NCI-H446 (cell line): ENCODE results near the gene WNT9A.
"Not testable (repeated sequence)": the region's sequence is repeated elsewhere in the genome, so short reads cannot be mapped to it uniquely, and the experiment has no call there.

Experiments
- DNase-seq, 2 experiments: peaks; one replicate each; lab custom pipeline; 2025; lab: John Stamatoyannopoulos, UW

WNT9A gene

DNA sequence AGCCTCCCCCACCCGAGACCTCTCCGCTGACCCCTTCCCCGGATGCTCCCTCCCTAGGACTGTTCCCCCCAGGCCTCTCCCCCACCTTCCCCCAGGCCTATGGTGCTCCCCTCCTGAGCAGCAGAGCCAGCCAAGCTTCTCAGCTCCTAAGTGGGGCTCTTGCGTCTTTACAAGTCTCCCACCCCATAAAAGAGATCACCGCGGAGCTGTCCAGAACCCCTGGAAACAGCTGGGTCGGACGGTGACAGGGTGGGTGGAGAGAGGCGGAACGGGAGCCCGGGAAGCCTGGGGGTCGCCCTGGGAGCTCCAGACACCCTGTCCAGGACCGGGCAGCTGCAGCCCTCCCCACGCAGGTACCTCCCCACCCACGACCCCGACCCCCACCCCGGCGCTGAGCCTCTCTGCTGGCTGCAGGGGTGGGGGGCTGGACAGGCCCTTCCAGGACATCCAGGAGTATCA lies 61.2 kb downstream of the WNT9A start:
- DNase-seq: no peak

DNA sequence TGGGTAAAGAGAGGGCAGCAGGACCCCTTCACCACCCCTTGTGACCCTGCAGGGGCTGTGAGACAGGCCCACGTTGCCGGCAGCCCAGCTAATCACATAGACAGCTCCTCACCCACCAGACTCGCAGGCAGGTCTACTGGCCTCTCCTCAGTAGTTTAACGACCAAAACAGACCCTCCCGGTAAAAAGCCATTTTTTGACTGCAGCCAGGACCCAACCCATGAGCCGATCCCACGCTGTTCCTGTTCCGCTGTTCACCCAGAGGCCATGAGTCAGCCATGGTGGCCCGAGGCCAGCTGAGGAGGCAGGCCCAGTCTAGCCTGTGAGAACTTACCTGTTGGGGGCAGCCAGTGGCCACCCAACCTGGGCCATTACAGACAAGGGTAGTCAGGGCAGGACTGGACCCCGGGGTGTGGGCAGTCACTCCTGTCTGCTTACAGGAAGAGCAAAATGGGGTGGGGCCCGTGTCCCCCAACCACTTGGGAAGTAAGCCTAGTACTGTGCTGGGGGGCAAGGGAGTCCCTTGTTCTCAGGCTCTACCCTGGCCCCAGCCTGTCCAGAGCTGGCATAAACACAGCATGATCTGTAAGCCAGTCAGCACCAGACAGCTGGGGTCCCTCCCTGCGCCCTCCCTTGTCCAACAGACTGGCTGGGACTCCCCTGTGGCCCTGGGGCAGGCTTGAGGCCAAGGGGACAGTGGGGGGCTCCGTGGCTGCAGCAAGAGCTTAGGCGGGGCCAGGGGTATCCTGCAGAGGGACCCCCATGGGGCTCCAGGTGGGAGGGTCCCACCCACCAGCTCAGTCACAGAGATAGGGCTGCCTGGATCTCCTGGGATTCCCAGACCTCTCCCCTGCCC lies 61.9 kb downstream of the WNT9A start:
- DNase-seq: no peak

DNA sequence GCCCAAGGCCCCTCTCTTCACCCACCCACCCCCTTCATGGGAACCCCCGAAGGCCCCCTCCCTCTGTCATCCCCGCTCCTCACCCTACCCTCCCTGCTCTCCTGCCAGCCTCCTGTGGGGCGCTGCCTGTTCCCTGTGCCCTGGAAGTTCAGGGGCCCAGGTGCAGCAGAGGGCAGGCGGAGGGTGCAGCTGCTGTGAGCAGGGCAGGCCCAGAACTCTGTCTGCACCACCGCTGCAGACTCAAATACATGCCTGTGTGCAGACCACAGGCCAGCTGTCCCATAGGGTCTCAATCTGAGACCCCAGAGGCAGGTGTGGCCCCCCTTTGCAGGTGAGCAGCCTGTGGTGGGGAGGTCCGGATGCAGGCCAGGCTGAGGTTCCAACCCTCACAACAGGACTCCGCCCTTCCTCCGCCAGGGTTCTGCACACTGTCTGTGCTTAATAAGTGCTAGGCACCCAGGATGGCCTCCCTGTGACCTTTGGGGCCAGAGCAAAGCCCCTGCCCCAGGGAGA lies 62.5 kb downstream of the WNT9A start:
- no peak for DNase-seq

DNA sequence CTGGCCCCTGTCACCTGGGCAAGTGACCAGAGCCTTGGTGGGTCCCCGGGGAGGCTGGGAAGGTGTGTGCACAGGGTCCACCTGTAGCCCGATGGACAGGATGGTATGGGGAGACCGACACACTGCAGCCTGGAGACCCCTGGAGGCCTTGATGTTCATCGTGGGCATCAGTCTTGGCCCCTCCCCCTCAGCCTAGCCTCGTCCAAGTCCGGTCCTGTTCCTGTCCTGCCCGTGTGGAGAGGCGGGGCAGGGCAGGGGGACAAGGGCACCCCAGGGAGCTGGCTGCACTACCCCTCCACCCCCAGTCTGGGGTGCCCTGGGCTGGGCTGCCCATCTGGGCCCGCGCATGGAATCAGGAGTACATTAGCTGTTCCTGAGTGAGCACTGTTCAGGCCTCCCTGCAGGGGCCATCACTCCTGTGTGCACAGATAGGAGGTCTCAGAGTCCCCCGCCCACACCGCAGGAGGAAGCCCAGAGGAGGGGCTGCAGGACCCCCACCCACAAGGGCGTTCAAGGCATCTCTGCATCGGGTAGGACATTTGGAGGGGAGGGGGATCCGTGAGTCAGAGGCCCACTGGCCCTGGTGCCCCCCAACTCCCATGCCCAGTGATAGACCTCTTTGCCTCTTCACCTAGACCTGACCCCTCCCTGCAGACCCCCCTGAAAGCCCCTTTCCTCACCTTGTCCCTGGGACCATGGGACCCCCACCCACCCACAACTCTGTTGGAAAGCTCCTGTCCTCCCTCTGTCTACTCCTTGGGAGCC lies 63.2 kb downstream of the WNT9A start:
- DNase-seq: no peak

DNA sequence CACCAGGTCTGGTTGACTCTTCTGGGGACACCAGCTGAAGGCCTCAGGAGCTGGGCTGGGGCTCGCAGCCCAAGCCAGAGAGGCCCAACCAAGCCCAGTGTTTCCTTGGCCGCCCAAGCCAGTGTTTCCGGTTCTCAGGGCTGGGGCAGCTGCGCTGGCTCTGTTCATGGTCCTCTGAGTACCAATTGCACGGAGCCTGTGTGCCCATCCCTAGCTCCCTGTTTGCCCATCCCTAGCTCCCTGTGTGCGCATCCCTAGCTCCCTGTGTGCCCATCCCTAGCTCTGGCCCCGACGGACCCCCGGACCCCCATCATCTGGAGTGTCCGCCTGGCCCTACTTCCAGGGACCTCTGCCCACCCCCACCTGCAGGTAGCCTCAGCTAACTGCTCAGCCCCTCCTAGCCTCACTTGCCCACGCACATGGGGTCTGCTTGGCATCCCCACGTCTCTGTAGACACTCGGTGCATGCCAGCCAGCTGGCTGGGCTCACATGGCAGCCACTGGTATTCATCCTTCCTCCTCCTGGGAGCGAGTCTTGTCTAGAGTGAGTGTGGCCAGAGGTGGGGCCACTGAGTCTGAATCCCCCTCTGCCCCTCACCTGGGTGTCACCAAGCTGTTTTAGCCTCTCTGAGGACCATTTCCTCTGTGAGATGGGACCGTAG lies 64.0 kb downstream of the WNT9A start:
- no peak for DNase-seq

DNA sequence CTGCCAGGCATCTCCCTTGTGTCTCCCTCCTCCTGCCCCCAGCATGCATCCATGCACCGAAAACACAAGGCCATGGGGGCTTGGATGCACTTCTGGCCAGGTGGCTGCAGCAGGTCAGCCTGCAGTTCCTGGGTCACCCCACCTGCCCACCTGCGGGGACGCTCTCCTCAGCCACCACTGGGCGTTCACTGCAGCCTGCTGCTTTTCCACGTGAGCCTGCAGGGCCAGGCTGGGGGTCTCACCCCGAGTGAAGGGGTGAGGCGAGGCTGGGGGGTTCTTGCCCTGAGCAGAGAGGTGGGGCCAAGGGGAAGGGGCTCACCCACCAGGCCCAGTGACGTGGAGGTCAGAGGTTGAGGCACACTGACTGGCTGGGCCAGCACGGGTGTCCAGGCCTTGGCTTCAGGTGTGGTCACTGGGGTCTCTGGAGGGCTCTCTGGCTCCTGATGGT lies 64.6 kb downstream of the WNT9A start:
- no peak for DNase-seq

DNA sequence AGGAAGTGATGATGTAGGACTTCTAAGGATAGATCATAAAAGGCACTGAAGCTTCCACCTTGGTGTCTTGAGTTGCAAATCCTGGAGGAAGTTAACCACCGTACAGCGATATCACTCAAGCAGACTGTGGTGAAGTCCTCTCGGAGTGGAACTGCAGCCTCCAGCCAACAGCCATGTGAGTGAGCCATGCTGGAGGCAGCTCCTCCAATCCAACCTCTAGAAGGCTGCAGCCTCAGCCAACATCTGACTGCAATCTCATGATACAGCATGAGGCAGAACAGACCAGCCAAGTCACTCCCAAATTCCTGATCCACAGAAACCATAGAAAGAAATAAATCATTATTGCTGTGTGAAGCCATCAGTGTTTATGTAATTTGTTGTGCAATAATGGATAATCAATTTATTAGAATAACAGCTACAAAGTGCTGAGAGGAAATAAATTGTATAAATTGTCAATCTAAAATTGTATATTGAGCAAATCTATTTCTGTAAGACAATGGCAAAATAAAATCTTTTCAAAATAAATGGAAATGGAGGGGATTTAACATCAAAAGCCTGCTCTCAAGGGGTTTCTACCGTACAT lies 67.3 kb downstream of the WNT9A start:
- no peak for DNase-seq

DNA sequence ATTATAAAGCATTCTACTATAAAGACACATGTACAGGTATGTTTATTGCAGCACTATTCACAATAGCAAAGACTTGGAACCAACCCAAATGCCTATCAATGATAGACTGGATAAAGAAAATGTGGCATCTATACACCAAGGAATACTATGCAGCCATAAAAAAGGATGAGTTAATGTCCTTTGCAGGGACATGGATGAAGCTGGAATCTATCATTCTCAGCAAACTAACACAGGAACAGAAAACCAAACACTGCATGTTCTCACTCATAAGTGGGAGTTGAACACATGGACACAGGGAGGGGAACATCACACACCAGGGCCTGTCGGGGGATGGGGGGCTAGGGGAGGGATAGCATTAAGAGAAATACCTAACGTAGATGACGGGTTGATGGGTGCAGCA lies 69.9 kb downstream of the WNT9A start:
- not testable (repeated sequence) for DNase-seq

DNA sequence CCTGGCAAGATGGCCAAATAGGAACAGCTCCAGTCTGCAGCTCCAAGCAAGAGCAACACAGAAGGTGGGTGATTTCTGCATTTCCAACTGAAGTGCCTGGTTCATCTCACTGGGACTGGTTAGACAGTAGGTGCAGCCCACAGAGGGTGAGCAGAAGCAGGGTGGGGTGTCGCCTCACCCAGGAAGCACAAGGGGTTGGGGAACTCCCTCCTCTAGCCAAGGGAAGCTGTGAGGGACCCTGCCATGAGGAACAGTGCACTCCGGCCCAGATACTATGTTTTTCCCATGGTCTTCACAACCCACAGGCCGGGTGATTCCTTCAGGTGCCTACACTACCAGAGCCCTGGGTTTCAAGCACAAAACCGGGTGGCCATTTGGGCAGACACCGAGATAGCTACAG lies 75.8 kb downstream of the WNT9A start:
- DNase-seq: not testable (repeated sequence)

DNA sequence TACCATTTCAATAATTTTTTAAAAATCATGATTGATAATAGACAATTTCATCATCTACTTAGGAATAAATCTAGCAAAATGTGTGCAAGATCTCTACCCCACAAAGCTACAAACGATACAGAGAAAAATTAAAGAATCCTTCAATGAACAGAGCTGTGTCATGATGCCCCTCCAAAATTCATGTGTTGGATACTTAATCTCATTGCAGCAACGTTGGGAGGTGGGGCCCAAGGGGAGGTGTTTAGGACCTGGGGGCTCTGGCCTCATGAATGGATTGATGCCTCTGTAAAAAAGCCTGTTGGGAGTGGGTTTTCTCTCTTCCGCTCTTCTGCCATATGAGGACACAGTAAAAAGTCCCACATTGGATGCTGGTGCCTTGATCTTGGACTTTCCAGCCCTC lies 77.4 kb downstream of the WNT9A start:
- DNase-seq: no peak

DNA sequence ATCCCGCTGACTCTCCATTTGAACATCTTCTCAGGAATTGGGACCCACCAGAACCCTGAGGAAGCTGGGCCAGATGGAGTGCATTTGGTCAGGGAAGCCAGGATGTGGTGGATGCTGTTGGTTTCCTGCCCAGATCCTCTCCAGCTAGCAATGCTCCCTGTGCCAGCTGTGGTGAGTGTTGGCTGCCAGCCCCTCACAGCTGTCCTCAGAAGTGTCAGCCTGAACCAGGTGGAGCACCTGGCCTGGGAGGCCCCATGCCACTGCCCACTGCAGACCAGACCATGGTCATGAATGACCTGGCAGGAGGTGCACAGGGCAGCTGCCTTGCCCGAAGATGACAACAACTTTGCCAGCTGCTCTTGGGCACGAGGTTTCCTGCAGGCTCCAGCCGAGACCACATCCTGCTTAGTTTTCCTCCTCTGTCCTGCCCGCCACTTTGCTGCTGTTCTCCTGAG lies 77.9 kb downstream of the WNT9A start:
- no peak for DNase-seq

DNA sequence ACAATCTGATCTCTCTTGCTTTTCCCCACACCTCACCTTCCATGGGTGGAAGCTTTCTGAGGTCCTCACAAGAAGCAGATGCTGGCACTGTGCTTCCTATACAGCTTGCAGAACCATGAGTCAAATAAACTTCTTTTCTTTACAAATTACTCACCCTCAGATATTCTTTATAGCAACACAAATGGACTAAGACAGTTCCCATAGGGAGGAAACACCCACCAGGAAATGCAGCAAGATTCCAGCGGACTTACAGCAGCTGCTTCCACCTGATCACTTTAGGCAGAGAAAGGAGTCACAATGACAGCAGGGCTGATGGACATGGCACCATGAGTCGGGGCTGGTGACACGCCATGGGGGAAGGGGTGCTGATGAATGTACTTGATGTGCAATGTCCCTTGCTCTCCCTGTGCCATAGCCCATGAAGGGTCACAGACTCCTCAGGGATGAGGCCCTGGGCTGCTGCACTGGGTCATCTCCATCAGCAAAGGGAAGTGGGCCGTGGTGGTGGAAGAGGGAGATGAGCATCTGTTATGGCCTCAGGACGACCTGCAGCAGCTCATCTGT lies 78.4 kb downstream of the WNT9A start:
- DNase-seq: no peak
